Neutrophil (primary cell): ENCODE measurements around the gene SLC44A3.
"Not testable (repeated sequence)": the region's sequence is repeated elsewhere in the genome, so short reads cannot be mapped to it uniquely, and the experiment has no call there.

Experiments
- H3K27ac ChIP-seq: fragments of 200-600 bp; sonication (generic); 2 replicates; pipeline ENCODE4 v1.5.1; 2016; ENCODE audit warnings: mild to moderate bottlenecking, moderate library complexity
- H3K27me3 ChIP-seq: fragments of 200-600 bp; sonication (generic); 2 replicates; pipeline ENCODE4 v1.6.0; 2016; ENCODE audit warnings: mild to moderate bottlenecking
- H3K36me3 ChIP-seq: fragments of 200-600 bp; sonication (generic); 2 replicates; pipeline ENCODE4 v1.5.1; 2017
- H3K4me1 ChIP-seq, 2 experiments: fragments of 200-600 bp in 1 of 2; sonication (generic) in 1 of 2; 1 replicate in 1 of 2; 2 replicates in 1 of 2; pipeline versions ENCODE4 v1.5.1 to v1.6.1; 2013 to 2016; ENCODE audit warnings: low read depth in 1 of 2, low read length in 1 of 2, mild to moderate bottlenecking in 1 of 2, moderate library complexity in 1 of 2; ENCODE audit not compliant: control insufficient read depth in 1 of 2, insufficient read depth in 1 of 2
- H3K4me3 ChIP-seq, 2 experiments: fragments of 200-600 bp in 1 of 2; sonication (generic) in 1 of 2; 1 replicate in 1 of 2; 2 replicates in 1 of 2; pipeline ENCODE4 v1.5.1; 2013 to 2016; ENCODE audit warnings: low read depth in 1 of 2, low read length in 1 of 2, mild to moderate bottlenecking in 1 of 2, moderate library complexity in 1 of 2
- H3K9me3 ChIP-seq: fragments of 200-600 bp; sonication (generic); 2 replicates; pipeline ENCODE4 v1.5.1; 2016
- TF ChIP-seq, protein P1 (sequence below): fragments of 200-600 bp; sonication (generic); IDR thresholded peaks from 2 replicates; pipeline ENCODE4 v1.5.1; 2016; ENCODE audit warnings: antibody characterized with exemption

The SLC44A3 gene

GRCh38 chr1:94935034-94935433 is 114.9 kb downstream of the SLC44A3 start:
- no peaks in the 10 kb centered on the region for H3K36me3 ChIP-seq
- H3K4me1 ChIP-seq: no peaks in the 10 kb centered on the region
- no peak overlapping the region for H3K27ac ChIP-seq
- TF ChIP-seq, protein P1, sequence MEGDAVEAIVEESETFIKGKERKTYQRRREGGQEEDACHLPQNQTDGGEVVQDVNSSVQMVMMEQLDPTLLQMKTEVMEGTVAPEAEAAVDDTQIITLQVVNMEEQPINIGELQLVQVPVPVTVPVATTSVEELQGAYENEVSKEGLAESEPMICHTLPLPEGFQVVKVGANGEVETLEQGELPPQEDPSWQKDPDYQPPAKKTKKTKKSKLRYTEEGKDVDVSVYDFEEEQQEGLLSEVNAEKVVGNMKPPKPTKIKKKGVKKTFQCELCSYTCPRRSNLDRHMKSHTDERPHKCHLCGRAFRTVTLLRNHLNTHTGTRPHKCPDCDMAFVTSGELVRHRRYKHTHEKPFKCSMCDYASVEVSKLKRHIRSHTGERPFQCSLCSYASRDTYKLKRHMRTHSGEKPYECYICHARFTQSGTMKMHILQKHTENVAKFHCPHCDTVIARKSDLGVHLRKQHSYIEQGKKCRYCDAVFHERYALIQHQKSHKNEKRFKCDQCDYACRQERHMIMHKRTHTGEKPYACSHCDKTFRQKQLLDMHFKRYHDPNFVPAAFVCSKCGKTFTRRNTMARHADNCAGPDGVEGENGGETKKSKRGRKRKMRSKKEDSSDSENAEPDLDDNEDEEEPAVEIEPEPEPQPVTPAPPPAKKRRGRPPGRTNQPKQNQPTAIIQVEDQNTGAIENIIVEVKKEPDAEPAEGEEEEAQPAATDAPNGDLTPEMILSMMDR: no peak
- H3K4me3 ChIP-seq: no peak overlapping the region
- no peaks in the 10 kb centered on the region for H3K9me3 ChIP-seq
- peaks cover 15% of the 10 kb centered on the region for H3K27me3 ChIP-seq

DNA sequence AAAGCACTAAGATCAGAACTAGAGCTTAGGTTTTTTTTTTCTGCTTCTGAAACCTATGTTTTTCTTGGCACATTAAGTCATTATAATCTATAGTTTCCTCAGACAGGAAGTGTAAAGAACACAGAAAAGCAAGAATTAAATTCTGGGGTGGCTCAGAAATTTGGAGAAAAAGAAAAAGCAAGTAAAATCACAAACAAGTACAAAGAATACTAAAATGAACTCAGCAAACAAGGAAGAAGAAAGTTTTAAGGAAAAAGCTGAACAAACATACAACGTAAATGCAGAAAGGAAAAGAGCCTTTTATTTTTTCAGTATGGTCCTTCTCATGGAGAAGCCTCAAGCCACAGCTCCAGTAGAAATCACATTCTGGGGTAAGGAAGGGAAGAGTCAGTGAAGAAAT is 115.3 kb downstream of the SLC44A3 start:
- Histone ChIP-seq H3K9me3 (no peaks in the 10 kb centered on the region), H3K36me3 (no peaks in the 10 kb centered on the region), H3K27ac (no peak overlapping the region), H3K4me3 (no peak overlapping the region), H3K27me3 (peaks cover 11% of the 10 kb centered on the region), H3K4me1 (no peaks in the 10 kb centered on the region)
- TF ChIP-seq, protein P1: no peak

GRCh38 chr1:94936861-94937620 is 116.9 kb downstream of the SLC44A3 start:
- Histone ChIP-seq H3K27ac (no peak overlapping the region), H3K4me3 (no peak overlapping the region), H3K4me1 (no peaks in the 10 kb centered on the region), H3K9me3 (no peaks in the 10 kb centered on the region), H3K27me3 (no peaks in the 10 kb centered on the region), H3K36me3 (no peaks in the 10 kb centered on the region)
- TF ChIP-seq, protein P1: no peak

DNA sequence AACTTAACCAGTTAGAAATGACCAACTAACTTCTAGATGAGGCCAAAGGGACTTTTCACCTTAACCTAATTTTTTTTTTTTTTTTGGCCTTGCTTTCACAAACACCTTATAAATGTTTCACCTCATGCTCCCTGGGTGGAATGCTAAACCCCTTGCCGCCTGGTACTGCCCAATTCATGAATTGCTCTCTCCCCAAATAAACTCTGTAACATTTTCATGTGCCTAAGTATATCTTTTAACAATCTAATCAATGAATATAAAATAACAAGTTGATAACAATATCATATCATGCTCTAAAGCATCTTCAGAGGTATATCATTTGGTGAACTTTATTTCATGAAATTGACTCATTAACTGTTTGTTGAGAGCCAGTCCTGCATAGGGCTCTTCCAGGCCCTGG is 117.7 kb downstream of the SLC44A3 start:
- no peaks in the 10 kb centered on the region for H3K4me1 ChIP-seq
- no peaks in the 10 kb centered on the region for H3K27me3 ChIP-seq
- TF ChIP-seq, protein P1: no peak
- no peak overlapping the region for H3K27ac ChIP-seq
- H3K36me3 ChIP-seq: no peaks in the 10 kb centered on the region
- H3K4me3 ChIP-seq: no peak overlapping the region
- no peaks in the 10 kb centered on the region for H3K9me3 ChIP-seq

- TF ChIP-seq, protein P1: no peak
- Histone ChIP-seq H3K27ac (no peak overlapping the region), H3K4me3 (no peak overlapping the region), H3K36me3 (no peaks in the 10 kb centered on the region), H3K27me3 (peaks cover 9% of the 10 kb centered on the region), H3K4me1 (no peaks in the 10 kb centered on the region), H3K9me3 (no peaks in the 10 kb centered on the region)
Observed at GRCh38 chr1:94940738-94941137, 120.6 kb downstream of the SLC44A3 start.

DNA sequence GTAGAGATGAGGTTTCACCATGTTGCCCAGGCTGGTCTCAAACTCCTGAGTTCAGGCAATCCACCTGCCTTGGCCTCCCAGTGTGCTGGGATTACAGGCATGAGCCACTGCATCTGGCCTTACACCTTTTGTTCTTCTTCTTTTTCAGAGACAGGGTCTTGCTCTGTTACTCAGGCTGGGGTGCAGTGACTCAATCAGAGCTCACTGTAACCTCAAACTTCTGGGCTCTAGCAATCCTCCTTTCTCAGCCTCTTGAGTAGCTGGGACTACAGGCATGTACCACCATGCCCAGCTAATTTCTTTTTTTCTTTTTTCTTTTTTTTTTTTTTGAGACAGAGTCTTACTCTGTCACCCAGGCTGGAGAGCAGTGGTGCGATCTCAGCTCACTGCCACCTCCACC is 121.3 kb downstream of the SLC44A3 start:
- not testable (repeated sequence) for H3K27me3 ChIP-seq, H3K4me1 ChIP-seq, H3K36me3 ChIP-seq, H3K27ac ChIP-seq, H3K4me3 ChIP-seq, H3K9me3 ChIP-seq
